NCI-H2227 treated with DMSO at 0.1 percent for 48 hours (cell line): ENCODE data around the gene CD81.

Experiments used
- DNase-seq: peaks from one replicate; lab custom pipeline; 2025; lab: John Stamatoyannopoulos, UW

CD81 gene

GRCh38 chr11:2404735-2405196 is 27.7 kb downstream of the CD81 start:
- no peak for DNase-seq

- no peak for DNase-seq
Measured at GRCh38 chr11:2406451-2406850, 29.3 kb downstream of the CD81 start.

- no peak for DNase-seq
Measured at GRCh38 chr11:2406878-2407410, 29.8 kb downstream of the CD81 start.

GRCh38 chr11:2408671-2409070 is 31.6 kb downstream of the CD81 start:
- no peak for DNase-seq

- DNase-seq = no peak
Measured at GRCh38 chr11:2409126-2409525, 32.0 kb downstream of the CD81 start.

- DNase-seq = no peak
Measured at GRCh38 chr11:2409611-2410468, 32.7 kb downstream of the CD81 start.

DNA sequence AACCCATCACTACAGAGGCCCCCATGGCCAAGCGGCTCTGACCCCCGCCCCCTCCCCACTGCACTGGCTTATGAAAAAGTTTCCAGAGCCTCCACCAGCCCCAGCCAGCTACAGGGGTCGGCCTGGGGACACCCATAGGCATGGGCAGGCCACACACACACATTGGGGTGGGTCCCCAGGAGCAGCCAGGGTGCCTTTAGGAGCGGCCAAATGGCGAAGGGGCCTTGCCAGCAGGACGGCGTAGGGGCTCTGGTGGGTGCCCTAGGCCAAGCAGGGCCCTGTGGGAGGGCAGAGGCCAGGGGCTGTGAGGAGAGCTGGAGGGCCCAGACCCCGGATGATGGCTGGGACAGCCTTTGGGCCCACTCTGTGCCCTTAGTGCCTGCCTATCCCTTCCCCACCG is 33.5 kb downstream of the CD81 start:
- no peak for DNase-seq

DNA sequence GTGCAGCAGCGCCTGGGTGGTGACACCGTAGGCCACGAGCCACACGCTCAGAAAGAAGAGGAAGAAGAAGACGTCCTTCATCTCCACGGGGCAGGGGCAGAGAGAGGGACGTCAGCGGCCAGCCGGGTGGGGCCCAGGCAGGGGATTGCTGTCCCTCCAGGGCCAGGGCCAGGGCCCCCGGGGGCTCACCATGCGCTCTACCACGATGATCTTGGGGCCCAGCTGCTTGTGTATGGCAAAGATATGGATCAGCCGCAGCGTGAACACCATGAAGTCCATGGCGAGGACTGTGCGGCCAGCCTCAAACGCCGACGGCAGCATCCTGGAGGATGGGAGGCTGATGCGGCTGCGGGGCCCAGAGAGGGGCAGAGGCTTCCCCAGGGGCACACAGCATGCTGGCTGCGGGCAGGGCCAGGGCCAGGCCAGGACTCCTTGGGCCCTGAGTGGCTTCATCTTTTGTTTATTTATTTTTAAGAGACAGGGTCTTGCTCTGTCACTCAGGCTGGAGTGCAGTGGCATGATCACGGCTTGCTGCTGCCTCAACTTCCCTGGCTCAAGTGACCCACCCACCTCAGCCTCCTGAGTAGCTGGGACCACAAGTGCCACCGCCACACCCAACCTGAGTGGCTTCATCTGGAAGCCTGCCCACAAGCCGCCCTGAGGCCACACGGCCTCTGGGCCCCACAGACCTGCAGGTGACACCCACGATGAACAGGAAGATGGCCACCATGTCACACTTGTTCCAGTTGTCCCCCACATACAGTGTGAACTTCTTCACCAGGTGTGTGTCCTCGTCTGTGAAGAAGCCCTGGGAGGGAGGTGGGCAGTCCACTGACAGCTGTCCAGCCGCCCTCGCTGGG is 34.6 kb downstream of the CD81 start:
- DNase-seq = no peak

DNA sequence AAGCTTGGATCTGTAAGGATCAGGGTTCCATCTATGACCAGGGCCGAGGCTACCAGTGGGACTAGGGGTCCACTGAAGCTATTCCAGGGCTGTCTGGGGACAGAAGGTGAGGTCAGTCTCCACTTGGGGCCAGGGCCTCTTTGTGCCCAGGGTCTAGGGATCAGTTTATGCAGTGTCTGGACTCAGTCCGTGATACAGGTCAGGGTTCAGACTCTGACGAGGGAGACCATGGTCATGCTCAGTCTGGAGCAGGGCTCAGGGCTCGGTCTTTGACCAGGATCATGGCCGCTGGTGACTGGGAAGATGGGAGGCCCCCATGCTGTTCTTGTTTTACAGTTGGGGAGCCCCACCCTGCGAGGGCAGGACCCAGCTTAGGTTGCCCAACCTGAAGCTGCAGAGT is 35.2 kb downstream of the CD81 start:
- DNase-seq = no peak

DNA sequence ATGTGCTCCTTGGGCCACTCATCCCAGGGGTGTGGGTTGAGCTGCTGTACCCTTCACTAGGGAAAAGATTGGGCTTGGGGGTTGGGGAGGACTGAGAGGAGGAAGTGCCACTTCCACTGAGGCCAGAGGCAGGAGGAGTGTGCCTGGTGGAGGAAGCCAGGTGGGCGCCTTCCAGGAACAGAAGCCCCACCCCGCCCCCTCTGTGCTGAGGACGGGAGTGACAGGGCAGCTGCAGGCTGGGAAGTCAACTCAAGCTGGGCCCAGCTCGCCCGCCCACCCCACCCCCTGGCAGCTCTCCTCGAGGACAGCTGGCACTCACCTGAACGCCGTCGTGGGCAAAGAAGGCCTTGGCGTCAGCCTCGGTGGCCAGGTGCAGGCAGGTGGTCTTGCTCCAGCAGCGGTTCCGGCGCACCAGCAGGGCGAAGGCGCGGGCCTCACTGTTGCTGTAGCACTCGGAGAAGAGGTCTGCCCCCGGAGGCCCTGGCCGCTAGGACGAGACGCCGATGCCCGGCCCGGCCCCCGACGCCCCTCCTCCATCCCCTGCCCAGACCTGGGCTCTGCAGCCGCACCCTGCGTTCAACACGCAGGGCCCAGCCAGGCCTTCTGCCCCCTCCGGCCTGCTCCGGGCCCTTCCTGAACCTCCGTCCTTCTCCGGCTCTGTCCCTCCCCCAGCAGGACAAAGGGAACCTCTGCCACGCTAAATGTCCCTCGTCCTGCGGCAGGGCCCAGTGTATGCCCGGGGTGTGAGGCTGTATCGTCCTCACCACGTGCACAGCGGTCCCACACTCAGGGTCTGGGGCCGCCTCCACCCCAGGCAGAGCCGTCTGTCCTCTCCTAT is 36.9 kb downstream of the CD81 start:
- no peak for DNase-seq

GRCh38 chr11:2414616-2415015 is 37.5 kb downstream of the CD81 start:
- DNase-seq = no peak

GRCh38 chr11:2415171-2415570 is 38.1 kb downstream of the CD81 start:
- no peak for DNase-seq

- DNase-seq = no peak
Measured at GRCh38 chr11:2415601-2416380, 38.7 kb downstream of the CD81 start.

- DNase-seq = no peak
Measured at GRCh38 chr11:2416765-2417164, 39.7 kb downstream of the CD81 start.

DNA sequence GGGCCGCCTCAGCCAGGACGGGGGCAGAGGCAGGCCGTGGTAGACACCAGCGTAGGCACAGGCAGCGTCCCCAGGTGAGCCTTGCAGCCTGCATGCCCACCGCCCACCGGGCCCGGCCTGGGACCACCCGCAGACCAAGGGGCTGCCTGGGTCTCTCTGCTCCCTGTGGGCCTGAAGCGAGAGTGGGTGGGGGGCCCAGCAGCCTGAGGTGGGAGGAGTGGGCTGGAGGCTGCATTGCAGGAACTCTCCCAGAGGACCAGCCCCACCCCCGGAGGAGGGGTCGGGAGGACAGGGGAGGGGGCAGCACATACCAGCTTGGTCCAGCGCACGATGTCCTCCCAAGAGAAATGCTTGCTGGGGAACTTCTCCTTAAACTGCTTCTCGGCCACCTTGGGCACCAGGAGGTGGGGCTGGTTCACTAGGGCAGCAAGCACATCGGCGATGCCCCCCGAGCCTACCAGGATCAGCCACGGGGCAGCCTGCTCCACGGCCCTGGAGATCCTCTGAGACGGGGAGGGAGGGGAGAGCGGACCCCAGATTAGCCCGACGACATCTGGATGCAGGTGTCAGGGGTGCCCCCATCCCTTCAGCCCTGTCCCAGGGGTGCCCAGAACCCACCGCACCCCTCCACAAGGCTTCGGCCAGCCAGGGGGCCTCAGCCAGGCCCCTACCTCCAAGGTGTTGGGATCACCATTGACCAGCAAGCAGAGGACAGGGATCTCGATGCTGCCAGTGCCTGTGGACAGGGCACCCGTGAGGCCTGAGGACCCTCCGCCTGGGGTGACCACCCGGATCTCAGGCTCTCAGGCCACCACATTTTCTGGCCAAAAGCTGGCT is 41.0 kb downstream of the CD81 start:
- DNase-seq = no peak

- DNase-seq = no peak
Measured at GRCh38 chr11:2418693-2419360, 41.7 kb downstream of the CD81 start.

DNA sequence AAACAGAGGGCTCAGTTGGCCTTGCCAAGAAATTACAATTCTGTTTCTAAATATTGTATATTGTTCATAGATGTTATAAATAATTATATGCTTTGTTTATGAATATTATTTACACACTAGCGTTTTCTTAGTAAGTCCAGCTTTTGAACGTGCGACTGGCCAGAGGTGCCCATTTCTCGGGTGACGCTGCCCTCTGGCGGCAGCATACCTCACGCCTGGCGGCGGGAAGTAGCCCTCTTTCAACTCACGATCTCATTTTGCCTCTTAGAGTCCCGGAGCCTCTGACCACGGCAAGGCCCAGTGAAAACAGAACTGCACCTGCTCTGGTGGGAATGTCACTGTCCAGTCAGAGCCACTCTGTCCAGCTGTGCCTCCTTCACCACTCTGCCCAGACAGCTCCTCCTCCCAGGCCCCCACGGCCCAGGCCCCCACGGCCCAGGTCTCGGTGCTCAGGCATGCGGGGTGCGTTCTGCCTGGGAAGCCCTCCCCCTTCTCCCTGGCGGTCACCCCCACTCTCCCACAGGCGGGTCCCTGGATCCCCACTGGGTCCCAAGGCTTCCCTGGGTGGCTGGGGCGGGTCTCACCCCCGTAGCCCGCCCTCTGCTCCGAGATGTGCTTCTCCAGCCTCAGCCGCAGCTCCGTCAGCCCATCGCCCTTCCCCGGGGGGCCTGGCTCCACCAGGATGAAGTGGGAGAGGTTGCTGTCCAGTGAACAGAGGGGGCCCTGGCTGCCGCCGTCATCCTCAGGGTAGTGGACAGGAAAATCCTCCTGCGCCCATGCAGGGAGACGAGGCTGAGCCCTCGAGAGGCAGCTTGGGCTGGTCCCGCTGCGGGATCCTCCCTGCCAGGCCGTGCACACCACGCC is 42.8 kb downstream of the CD81 start:
- DNase-seq = peak; percentile 42

- peak; percentile 89 for DNase-seq
Measured at GRCh38 chr11:2420502-2421225, 43.6 kb downstream of the CD81 start.
